NCI-H1092 (cell line): ENCODE results near the gene TGM3.

Experiments used
- DNase-seq: peaks from one replicate; lab custom pipeline; 2025; lab: John Stamatoyannopoulos, UW

TGM3 gene

GRCh38 chr20:2336471-2336870 lies 40.7 kb downstream of the TGM3 start:
- DNase-seq: no peak

- DNase-seq: no peak
Measured at GRCh38 chr20:2337142-2337541, 41.3 kb downstream of the TGM3 start.

GRCh38 chr20:2338411-2339066 lies 42.7 kb downstream of the TGM3 start:
- no peak for DNase-seq

GRCh38 chr20:2340136-2340535 lies 44.3 kb downstream of the TGM3 start:
- DNase-seq: no peak

- DNase-seq: no peak
Measured at GRCh38 chr20:2340823-2341222, 45.0 kb downstream of the TGM3 start.

DNA sequence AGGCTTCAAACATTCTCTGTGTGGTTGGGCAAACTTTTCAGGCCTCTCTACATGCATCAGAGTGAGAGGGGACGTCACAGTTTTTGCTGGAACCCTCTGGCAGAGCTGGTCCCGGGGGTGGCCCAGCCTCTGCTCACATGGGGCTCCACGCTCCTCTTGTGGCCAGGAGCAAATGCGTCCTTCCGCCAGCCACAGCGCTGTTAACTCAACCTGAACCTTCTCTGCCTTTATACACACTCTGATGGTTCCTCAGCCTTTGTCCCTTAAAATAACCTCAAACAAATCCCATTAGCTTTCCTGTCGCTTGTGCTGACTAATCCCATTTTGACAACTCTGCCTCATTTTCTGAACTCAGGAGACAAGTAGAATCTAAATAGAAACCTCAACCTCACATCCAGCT lies 45.5 kb downstream of the TGM3 start:
- no peak for DNase-seq

DNA sequence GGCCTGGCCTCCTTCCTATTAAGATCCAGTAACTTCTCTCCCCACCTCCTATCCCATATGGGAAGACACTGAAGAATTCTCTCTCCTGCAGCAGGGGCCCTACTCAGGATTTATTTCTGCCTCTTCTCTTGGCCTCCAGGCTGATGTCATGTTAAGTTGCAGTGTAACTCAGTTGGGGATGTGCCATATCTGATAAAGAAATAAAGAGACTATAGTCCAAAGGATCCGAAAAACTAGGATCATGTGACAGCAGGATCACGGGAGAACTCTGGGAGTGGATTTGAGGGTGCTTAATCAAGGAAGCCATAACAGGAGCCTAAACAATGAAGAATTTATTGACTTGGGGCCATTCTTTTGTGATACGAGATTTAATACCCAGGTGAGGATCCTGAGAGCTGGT lies 46.4 kb downstream of the TGM3 start:
- no peak for DNase-seq

DNA sequence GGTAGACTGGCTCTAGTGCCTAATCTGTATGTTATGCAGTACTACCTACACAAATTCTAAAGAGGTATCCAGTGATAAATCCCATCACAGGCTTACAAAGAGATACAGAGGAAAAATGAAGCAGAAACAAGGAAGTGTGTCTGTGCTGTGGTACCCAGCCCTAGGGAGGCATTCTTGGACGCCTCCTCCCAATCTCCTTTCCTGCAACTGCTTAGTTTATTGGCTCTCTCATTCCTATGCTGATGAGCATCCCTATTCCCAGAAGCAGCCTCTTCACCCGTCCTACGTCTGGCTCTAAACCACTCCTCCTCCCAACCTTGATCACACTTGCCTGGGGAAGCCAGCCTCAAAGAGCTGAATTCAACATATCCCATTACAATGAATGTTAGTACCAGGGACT lies 50.4 kb downstream of the TGM3 start:
- DNase-seq: no peak

GRCh38 chr20:2348336-2348735 lies 52.5 kb downstream of the TGM3 start:
- DNase-seq: no peak

DNA sequence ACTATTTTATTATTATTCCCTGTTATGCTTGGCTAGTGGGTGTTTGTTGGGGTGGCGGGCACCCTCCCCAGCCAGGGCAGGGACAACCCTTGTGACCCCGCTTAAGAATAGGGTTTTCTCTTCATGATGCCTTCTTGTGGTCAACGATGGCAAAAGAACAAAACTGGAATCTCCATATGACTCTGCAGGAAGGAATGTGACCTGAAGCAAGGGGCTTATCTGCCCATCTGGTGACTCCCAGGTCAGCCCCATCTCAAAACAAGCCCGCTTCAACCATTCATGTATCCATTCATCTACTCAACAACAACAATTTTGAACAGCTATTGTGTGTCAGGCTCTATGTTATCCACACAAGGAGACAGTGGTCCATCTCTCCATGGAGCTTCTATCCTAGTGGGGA lies 54.0 kb downstream of the TGM3 start:
- DNase-seq: no peak

DNA sequence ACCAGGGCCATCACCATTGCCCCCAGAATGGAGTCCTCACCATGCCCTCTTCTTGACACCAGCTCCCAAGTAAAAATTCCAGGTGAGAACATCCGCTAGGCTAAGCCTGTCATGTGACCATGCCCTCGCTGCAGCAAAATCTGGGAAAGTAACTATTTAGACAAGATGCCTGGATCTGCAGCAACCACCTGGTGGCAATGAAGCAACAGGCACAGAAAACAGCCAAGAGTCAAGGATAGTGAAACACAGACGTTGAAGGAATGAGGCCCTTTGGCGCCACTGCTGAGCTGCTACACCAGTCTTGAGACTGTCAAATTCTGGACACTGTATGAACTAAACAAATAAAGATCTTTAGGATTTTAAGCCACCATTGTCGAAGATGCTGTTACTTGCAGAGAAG lies 54.8 kb downstream of the TGM3 start:
- DNase-seq: no peak

GRCh38 chr20:2353231-2353630 lies 57.4 kb downstream of the TGM3 start:
- DNase-seq: no peak

- DNase-seq: no peak
Measured at GRCh38 chr20:2357114-2357513, 61.3 kb downstream of the TGM3 start.

DNA sequence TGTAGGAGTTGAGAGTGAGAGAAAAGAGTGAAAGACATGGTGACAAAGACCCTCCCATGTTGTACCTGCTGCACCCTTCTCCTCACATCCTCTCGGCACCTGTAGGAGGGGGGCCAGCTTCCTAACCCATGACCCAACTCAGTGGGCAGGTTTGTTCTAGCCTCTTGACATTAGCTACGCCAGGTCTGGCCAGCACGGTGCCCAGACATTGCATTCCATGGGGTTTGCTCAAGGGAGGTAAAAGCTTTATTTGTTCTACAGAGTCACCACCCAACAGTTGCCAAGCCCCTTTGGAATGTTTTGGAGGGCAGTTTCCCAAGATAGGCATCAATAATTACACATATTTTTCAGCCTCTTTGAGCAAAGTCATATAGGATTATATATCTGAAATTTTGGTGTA lies 62.2 kb downstream of the TGM3 start:
- DNase-seq: no peak

- DNase-seq: no peak
Measured at GRCh38 chr20:2361035-2361593, 65.3 kb downstream of the TGM3 start.

GRCh38 chr20:2363187-2363586 lies 67.4 kb downstream of the TGM3 start:
- DNase-seq: no peak

DNA sequence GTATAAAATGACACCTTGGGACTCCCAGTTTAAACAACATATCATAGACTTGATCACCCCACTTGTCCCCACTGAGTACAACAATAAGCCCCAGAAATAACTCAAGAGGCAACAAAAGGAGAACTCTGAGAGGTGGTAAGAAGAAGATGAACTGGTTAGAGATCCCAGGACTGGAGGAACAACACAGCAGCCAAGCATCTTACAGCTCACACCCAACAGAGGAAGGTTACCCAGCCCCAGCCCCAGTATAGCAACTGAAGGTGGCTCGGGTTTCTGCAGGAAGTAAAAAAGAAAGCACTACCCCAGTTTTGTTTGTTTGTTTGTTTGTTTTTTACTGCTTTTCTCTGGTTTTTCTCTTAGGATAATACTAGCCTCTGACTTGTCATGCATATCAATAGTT lies 67.8 kb downstream of the TGM3 start:
- no peak for DNase-seq

GRCh38 chr20:2364044-2364443 lies 68.2 kb downstream of the TGM3 start:
- no peak for DNase-seq

- DNase-seq: no peak
Measured at GRCh38 chr20:2365091-2365490, 69.3 kb downstream of the TGM3 start.

DNA sequence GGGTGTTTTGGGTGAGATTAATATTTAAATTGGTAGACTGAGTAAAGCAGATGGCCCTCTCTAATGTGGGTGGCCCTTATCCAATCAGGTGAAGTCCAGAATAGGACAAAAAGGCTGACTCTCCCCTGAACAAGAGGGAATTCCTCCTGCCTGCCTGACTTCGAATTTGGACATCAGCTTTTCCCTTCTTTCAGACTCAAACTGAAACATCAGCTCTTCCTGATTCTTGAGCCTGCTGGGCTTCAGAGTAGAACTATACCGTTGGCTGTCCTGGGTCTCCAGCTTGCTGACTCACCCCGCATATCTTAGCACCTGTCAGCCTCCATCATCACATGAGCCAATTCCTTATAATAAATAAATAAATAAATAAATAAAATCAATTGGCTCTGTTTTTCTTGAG lies 69.9 kb downstream of the TGM3 start:
- no peak for DNase-seq

DNA sequence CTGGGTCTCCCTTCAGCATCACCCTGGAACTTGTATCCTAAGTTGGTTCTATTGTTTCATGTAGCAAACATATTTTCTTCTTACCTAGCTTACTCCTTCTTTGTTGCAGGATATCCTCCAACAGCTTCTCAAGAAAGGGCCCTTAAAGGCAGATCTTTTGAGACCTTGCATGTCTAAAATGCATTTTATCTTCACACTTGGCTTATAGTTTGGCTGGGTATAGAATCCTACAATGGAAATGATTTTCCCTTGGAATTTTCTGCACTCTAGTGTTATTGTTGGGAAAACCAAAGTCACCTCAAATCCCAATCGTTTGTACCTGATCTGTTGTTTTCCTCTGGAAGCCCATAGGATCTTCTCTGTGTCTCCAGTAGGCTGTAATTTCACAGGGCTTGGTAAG lies 72.8 kb downstream of the TGM3 start:
- no peak for DNase-seq

DNA sequence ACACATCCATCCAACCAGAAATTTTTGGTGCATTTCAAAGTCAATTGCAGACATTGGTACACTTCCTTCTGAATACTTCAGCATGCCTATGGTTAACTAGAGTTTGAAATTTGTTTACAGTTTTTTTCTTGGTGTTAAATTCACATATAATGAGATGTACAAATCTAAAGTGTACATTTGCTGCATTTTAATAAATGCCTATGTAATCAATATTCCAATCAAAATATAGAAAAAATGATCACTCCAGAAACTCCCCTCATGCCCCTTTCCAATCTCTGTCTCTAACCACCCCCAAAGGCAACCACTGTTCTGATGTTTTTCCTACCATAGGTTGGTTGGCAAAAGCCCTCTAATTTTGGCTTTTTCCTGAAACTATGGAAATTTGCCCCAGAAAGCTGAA lies 77.3 kb downstream of the TGM3 start:
- no peak for DNase-seq

- no peak for DNase-seq
Measured at GRCh38 chr20:2374346-2375125, 78.7 kb downstream of the TGM3 start.

- no peak for DNase-seq
Measured at GRCh38 chr20:2378893-2379292, 83.1 kb downstream of the TGM3 start.
